ES-I3 (cell line): ENCODE data around the gene CNN2.

Experiments used
- H3K36me3 ChIP-seq: 2 replicates; pipeline ENCODE4 v1.6.1; 2013; ENCODE audit warnings: mild to moderate bottlenecking, low read length, control low read depth, moderate library complexity; ENCODE audit not compliant: insufficient read depth
- H3K4me1 ChIP-seq: 2 replicates; pipeline ENCODE4 v1.6.1; 2013; ENCODE audit warnings: mild to moderate bottlenecking, control low read depth, low read length; ENCODE audit not compliant: insufficient read depth
- H3K9ac ChIP-seq: 2 replicates; pipeline ENCODE4 v1.6.1; 2013; ENCODE audit warnings: low read depth, mild to moderate bottlenecking, low read length, moderate library complexity
- H3K9me3 ChIP-seq: 2 replicates; pipeline ENCODE4 v1.6.1; 2013; ENCODE audit warnings: mild to moderate bottlenecking, low read length, moderate library complexity; ENCODE audit not compliant: control insufficient read depth, insufficient read depth

Gene CNN2

DNA sequence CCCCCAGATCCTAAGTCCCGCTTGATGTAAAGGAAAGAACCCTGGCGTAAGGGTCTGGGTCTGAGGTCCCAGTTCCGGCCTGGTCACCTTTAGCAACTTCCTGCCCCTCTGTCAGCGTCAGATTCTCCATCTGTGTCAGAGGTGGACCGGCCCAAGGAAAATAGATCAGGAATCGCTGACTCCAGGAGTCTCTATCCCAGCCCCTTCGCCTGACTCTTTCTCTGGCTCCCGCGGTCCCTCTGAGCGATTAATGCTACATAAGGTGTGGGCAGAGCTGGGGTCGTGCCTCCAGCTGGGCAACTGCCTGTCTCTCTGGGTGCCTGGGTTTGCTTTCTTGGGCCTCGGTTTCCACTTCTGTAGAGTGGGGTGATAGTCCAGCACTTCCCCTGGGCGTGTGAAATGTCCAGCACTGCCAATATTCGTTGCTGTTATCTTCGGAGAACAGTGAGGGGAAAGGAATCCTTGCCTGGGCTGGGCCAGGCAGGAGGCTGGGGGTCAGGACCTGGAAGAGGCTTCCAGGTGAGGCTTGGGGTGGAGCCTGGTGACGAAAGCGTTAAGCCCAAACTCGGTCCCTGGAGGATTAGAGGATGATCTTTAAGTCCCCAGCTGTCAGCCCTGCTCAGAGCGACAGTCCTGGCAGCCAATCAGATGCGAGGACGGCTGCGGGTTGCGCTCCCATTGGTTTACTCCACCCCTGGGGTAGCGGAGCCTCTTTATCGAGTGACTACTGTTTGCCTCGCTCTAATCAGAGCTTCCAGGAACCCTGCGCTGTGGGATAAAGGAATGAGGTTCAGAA, 14.3 kb downstream of the CNN2 start:
- H3K9ac ChIP-seq = peak overlapping the region; percentile 65
- no peaks in the 10 kb centered on the region for H3K9me3 ChIP-seq
- H3K36me3 ChIP-seq = peaks cover 5% of the 10 kb centered on the region; the same call in 1 of the 2 replicates
- no peaks in the 10 kb centered on the region for H3K4me1 ChIP-seq

DNA sequence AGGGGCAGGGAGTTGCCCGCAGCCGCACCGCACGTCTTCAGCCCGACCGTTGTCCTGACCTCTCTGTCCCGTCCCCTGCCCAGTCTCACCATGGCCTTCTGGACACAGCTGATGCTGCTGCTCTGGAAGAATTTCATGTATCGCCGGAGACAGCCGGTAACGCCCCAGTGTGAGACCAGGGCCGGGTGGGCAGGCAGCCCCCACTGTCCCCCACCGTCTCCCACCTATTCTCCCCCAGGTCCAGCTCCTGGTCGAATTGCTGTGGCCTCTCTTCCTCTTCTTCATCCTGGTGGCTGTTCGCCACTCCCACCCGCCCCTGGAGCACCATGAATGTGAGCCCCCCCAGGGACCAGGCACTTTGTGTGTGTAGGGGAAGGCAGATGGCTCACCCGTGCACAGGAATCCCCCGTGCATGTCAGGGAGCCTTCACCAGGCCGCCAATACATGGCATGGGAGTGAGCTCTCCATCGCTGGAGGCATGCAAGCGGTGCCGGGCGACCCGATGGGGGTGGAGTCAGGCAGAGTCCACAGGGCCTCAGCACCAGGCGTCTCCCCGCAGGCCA, 14.9 kb downstream of the CNN2 start:
- Histone ChIP-seq H3K9me3 (no peaks in the 10 kb centered on the region), H3K36me3 (peaks cover under 1% of the 10 kb centered on the region; the same call in 1 of the 2 replicates), H3K9ac (peak overlapping the region; percentile 65; the same call in 1 of the 2 replicates), H3K4me1 (no peaks in the 10 kb centered on the region)

DNA sequence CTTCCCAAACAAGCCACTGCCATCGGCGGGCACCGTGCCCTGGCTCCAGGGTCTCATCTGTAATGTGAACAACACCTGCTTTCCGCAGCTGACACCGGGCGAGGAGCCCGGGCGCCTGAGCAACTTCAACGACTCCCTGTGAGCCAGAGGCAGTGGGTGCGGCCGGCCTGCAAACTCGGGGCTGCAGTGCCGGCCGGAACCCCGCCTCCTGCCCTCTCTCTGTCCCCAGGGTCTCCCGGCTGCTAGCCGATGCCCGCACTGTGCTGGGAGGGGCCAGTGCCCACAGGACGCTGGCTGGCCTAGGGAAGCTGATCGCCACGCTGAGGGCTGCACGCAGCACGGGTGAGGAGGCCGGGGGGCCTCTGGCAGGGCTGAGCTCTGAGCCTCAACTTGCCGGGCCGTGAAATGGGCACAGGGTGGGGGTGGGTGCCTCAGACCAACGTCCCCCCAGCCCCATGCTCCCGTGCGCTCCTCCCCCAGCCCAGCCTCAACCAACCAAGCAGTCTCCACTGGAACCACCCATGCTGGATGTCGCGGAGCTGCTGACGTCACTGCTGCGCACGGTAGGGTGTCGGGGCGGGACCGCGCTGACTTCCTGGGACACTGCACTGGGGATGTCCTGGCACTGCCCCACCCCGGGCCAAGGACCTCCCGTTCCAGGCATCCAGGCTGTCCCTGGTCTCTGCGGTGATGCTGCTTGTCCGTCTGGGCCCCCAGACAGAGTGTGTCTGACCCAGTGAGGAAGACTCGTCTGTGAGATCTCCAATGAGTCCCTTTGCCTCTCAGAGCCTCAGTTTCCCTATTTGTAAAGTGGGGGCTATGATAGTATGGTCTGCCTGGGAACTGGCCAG, 15.7 kb downstream of the CNN2 start:
- no peaks in the 10 kb centered on the region for H3K4me1 ChIP-seq
- H3K9me3 ChIP-seq = no peaks in the 10 kb centered on the region
- H3K9ac ChIP-seq = no peak overlapping the region
- H3K36me3 ChIP-seq = no peaks in the 10 kb centered on the region

DNA sequence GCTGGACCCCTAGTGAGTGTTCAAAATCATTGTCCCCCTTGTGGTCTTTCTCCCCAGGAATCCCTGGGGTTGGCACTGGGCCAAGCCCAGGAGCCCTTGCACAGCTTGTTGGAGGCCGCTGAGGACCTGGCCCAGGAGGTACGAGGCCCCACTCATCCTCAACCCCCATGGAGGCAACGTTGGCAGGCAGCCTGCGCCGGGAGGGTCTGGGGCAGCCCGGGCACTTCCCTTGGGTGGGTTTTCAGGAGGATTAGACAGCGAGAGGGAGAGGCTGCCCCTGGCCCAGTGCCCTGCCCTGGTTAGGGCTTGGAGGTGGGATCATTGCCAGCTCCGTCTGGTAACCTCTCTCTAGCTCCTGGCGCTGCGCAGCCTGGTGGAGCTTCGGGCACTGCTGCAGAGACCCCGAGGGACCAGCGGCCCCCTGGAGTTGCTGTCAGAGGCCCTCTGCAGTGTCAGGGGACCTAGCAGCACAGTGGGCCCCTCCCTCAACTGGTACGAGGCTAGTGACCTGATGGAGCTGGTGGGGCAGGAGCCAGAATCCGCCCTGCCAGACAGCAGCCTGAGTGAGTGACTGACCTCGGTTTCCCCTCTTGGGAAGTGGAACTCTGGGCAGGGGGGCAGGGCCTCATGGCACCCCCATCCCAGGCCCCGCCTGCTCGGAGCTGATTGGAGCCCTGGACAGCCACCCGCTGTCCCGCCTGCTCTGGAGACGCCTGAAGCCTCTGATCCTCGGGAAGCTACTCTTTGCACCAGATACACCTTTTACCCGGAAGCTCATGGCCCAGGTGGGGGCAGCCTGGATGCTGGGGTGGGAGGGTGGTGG, 16.5 kb downstream of the CNN2 start:
- no peak overlapping the region for H3K9ac ChIP-seq
- no peaks in the 10 kb centered on the region for H3K9me3 ChIP-seq
- no peaks in the 10 kb centered on the region for H3K4me1 ChIP-seq
- no peaks in the 10 kb centered on the region for H3K36me3 ChIP-seq

DNA sequence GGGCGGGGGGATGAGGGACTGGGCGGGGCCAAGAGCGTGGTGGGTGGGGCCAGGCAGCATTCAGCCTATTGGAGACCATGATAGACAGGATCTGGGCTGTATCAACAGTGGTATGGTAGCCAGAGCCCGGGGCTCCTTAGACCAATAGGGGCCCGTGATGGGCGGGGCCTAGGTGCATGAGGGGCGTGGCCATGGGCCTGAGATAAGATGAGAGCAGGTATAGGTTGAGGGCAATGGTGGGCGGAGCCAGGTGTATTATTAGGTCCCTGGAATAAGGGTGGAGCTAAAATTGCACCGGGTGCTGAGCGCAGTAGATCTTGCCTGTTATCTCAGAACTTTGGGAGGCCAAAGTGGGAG, 18.8 kb downstream of the CNN2 start:
- Histone ChIP-seq H3K36me3 (no peaks in the 10 kb centered on the region), H3K9ac (no peak overlapping the region), H3K4me1 (no peaks in the 10 kb centered on the region), H3K9me3 (no peaks in the 10 kb centered on the region)

DNA sequence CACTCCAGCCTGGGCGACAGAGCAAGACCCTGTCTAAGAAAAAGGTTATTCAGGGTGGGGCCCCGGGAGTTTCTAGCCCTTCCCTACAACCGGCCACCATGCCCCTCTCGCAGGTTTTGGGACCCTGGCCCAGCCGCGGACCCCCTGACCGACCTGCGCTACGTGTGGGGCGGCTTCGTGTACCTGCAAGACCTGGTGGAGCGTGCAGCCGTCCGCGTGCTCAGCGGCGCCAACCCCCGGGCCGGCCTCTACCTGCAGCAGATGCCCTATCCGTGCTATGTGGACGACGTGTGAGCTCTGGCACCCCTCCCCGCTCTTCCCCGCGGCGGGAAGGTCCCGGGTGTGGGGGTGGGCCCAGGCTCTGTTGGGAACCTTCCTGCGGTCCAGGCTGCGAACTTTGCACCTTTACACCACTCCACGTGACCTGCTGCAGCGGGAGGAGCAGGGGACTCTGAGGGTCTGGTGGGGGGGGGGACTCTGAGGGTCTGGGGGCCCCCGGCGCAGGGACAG, 19.8 kb downstream of the CNN2 start:
- no peaks in the 10 kb centered on the region for H3K36me3 ChIP-seq
- H3K9ac ChIP-seq = no peak overlapping the region
- no peaks in the 10 kb centered on the region for H3K4me1 ChIP-seq
- no peaks in the 10 kb centered on the region for H3K9me3 ChIP-seq

DNA sequence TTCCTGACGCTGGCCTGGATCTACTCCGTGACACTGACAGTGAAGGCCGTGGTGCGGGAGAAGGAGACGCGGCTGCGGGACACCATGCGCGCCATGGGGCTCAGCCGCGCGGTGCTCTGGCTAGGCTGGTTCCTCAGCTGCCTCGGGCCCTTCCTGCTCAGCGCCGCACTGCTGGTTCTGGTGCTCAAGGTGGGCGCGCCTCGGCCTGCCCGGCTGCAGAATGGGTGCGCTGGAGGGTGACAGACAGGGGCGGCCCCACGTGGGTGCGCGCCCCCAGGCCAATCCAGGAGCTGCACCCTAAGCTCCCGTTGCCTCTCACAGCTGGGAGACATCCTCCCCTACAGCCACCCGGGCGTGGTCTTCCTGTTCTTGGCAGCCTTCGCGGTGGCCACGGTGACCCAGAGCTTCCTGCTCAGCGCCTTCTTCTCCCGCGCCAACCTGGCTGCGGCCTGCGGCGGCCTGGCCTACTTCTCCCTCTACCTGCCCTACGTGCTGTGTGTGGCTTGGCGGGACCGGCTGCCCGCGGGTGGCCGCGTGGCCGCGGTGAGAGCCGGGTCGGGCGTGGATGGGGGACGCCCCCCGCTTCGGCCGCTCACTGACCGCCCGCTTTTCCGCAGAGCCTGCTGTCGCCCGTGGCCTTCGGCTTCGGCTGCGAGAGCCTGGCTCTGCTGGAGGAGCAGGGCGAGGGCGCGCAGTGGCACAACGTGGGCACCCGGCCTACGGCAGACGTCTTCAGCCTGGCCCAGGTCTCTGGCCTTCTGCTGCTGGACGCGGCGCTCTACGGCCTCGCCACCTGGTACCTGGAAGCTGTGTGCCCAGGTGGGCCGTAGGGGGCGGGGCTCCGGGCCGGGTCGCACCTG, 20.7 kb downstream of the CNN2 start:
- Histone ChIP-seq H3K4me1 (no peaks in the 10 kb centered on the region), H3K36me3 (no peaks in the 10 kb centered on the region; the same call in 1 of the 2 replicates), H3K9ac (no peak overlapping the region), H3K9me3 (no peaks in the 10 kb centered on the region)

DNA sequence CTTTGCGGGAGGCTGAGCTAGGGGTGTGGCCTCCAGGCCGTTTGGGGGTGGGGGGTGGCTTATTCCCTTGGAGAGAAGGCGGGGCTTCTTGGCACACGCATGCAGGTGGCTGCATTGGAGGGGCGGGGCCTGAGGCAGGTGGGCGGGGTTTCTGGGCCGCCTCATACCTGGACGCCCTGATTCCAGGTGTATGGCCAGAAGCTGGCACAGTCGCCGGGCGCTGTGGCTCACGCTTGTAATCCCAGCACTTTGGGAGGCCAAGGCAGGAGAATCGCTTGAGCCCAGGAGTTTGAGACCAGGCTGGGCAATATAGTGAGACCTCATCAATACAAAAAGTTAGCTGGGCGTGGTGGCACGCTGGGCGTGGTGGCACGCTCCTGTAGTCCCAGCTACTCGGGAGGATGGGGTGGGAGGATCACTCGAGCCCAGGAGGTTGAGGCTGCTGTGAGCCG, 21.3 kb downstream of the CNN2 start:
- Histone ChIP-seq H3K4me1 (no peaks in the 10 kb centered on the region), H3K9me3 (no peaks in the 10 kb centered on the region), H3K36me3 (no peaks in the 10 kb centered on the region; the same call in 1 of the 2 replicates), H3K9ac (no peak overlapping the region)

DNA sequence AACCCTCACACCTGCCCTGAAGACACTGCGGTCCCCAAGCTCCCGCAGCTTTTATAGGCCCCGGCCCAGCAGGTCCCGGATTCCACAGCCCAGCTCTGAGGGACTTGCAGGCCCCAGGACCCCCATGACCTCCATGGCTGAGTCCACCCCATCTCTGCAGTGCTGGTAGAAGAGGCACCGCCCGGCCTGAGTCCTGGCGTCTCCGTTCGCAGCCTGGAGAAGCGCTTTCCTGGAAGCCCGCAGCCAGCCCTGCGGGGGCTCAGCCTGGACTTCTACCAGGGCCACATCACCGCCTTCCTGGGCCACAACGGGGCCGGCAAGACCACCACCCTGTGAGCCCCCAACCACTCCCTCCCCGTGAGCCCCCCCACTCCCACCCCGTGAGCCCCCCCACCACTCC, 22.7 kb downstream of the CNN2 start:
- Histone ChIP-seq H3K4me1 (no peaks in the 10 kb centered on the region), H3K36me3 (no peaks in the 10 kb centered on the region; the same call in 1 of the 2 replicates), H3K9me3 (no peaks in the 10 kb centered on the region), H3K9ac (no peak overlapping the region)

DNA sequence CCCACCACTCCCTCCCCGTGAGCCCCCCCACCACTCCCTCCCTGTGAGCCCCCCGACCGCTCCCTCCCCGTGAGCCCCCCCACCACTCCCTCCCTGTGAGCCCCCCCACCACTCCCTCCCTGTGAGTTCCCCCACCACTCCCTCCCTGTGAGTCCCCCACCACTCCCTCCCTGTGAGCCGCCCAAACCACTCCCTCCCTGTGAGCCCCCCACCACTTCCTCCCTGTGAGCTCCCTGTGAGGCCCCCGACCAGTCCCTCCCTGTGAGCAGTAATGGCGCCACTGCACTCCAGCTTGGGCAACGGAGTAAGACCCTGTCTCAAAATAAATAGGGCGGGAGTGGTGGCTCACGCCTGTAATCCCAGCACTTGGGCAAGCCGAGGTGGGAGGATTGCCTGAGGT, 23.4 kb downstream of the CNN2 start:
- H3K4me1 ChIP-seq = no peaks in the 10 kb centered on the region
- H3K9ac ChIP-seq = no peak overlapping the region
- H3K36me3 ChIP-seq = no peaks in the 10 kb centered on the region; the same call in 1 of the 2 replicates
- H3K9me3 ChIP-seq = no peaks in the 10 kb centered on the region

DNA sequence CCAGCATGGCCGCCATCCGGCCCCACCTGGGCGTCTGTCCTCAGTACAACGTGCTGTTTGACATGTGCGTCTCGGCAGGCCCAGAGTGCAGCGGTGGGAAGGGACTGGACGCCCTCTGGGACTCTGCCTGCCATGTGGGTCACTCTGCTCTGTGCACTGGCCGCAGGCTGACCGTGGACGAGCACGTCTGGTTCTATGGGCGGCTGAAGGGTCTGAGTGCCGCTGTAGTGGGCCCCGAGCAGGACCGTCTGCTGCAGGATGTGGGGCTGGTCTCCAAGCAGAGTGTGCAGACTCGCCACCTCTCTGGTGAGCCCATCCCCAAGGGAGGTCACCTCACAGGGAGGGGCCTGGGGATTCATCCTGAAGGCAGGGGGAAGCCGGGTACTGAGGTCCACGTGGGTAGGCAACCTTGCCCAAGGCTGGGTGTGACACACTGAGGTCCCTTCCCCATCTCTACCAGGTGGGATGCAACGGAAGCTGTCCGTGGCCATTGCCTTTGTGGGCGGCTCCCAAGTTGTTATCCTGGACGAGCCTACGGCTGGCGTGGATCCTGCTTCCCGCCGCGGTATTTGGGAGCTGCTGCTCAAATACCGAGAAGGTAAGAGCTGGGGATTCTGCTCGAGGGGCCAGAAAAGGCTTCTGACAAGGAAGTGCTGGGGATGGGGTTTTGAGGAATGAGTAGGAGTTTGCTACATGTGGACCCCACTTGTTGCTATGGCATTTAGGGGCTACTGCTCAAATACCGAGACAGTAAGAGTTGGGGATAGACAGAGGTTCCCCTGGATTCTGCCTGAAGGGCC, 24.8 kb downstream of the CNN2 start:
- H3K4me1 ChIP-seq = no peaks in the 10 kb centered on the region

DNA sequence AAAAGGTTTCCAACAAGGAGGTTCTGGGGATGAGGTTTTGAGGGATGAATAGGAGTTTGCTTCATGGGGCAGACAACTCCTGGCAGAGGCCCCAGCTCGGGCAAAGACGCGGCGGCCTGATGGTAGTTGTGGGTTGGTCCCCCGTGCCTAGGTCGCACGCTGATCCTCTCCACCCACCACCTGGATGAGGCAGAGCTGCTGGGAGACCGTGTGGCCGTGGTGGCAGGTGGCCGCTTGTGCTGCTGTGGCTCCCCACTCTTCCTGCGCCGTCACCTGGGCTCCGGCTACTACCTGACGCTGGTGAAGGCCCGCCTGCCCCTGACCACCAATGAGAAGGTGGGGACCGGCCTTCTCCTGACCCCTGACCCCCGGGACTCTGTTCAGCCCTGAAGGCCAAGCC, 25.4 kb downstream of the CNN2 start:
- peaks cover 4% of the 10 kb centered on the region; the same call in 1 of the 2 replicates for H3K9me3 ChIP-seq

More for the DNA sequence above, 24.8 kb downstream of the CNN2 start:
- H3K9ac ChIP-seq = no peak overlapping the region
- peaks cover 3% of the 10 kb centered on the region; the same call in 1 of the 2 replicates for H3K9me3 ChIP-seq
- H3K36me3 ChIP-seq = no peaks in the 10 kb centered on the region; the same call in 1 of the 2 replicates

More for the DNA sequence above, 25.4 kb downstream of the CNN2 start:
- Histone ChIP-seq H3K36me3 (no peaks in the 10 kb centered on the region; the same call in 1 of the 2 replicates), H3K9ac (no peak overlapping the region), H3K4me1 (no peaks in the 10 kb centered on the region)
